AG04450 (cell line): ENCODE data around the gene RPL18. TPM values are rescaled to one million over a fixed set of nuclear protein-coding genes. Genes with fewer than 3 reads are reported as not detected.

Experiments used
- CTCF ChIA-PET: fragments of 300-600, 350-600 bp; formaldehyde crosslinking; extraction: SDS; loops from one replicate; lab custom pipeline; 2022; ENCODE audit warnings: antibody characterized with exemption, inconsistent platforms; lab: Charles Lee
- POLR2A ChIA-PET: fragments of 350-600 bp; formaldehyde crosslinking; extraction: SDS; loops from one replicate; lab custom pipeline; 2021; ENCODE audit warnings: antibody characterized with exemption, inconsistent platforms; lab: Yijun Ruan, JAX
- DNase-seq: peaks from one replicate; pipeline ENCODE4 v3.0.0-alpha.2; 2011; ENCODE audit warnings: low read depth, low spot score
- H3K27ac ChIP-seq: one replicate; pipeline ENCODE4 v1.5.1; 2012; ENCODE audit warnings: low read depth, low read length, control low read depth
- H3K27me3 ChIP-seq: one replicate; pipeline ENCODE4 v1.6.0; 2012; ENCODE audit warnings: low read length; ENCODE audit not compliant: control insufficient read depth, insufficient read depth
- H3K4me3 ChIP-seq: 2 replicates; pipeline ENCODE4 v1.5.1; 2011; ENCODE audit warnings: mild to moderate bottlenecking, low read depth, low read length, control low read depth
- H3K9me3 ChIP-seq: 2 replicates; pipeline ENCODE4 v1.5.1; 2012; ENCODE audit warnings: low read length; ENCODE audit not compliant: control insufficient read depth, insufficient read depth
- polyA plus RNA-seq: library from polyadenylated mRNA; depleted of rRNA; stranded (reverse); fragments of >200 nt; gene quantifications from 2 replicates; pipeline ENCODE4 v1.2.3, GENCODE V29; 2011
- TF ChIP-seq, protein P1 (sequence below): IDR thresholded peaks from 2 replicates; pipeline ENCODE4 v1.5.1; 2011; ENCODE audit warnings: low read depth, low read length, control low read depth, inconsistent platforms

RPL18 gene
- polyA plus RNA-seq, 1 experiment: 1,020 TPM

DNA sequence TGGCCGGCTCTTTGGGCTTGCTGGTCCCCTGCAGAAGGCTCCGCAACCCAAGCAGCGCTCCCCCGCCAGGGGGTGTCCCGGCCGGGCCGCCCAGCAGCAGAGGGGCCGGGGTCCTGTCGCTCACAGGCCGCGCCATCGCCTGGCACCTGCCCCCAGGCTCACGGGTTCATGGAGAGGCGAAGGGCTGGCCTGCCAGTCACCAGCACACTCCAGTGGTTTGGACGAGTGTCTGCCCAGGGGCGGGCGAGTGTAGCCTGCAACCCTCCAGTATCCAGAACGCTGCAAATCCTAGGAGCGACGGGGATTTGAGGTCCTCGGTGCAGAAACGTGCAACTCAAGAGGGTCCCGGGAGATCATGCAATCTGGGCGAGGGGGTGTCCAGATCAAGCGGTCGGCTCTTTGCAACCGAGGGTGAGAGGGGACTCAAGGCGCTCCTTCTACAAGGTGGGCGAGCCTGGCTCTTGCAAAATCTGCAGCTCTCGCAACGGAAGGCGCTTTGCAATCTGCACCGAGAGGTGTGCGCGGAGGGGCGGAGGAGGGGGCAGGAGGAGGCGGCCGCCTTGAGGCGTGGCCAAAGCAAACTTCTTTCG lies 18.0 kb upstream of the RPL18 start, which contains the start of gene DBP:
DBP (minus strand) TSS at position 521 of the 590 bp plus-strand sequence; CDS start at position 136, 385 bp downstream.
- Histone ChIP-seq H3K4me3 (peak within 1 kb of the TSS; percentile 66), H3K9me3 (peaks cover 5% of the 10 kb centered on the region; the same call in 1 of the 2 replicates), H3K27ac (peak within 1 kb of the TSS; percentile 74), H3K27me3 (no peaks in the 10 kb centered on the region)
- no peak for DNase-seq
- ChIA-PET POLR2A (interaction anchor here (0.6 to 1.3 kb wide), 4 partner anchors 9 to 891 kb away, joined by 3 to 7 read pairs (median 4); partner anchors contain the start of genes CA11, RCN3, RPL18 and SPHK2), CTCF (no interaction called here)
- TF ChIP-seq, protein P1, sequence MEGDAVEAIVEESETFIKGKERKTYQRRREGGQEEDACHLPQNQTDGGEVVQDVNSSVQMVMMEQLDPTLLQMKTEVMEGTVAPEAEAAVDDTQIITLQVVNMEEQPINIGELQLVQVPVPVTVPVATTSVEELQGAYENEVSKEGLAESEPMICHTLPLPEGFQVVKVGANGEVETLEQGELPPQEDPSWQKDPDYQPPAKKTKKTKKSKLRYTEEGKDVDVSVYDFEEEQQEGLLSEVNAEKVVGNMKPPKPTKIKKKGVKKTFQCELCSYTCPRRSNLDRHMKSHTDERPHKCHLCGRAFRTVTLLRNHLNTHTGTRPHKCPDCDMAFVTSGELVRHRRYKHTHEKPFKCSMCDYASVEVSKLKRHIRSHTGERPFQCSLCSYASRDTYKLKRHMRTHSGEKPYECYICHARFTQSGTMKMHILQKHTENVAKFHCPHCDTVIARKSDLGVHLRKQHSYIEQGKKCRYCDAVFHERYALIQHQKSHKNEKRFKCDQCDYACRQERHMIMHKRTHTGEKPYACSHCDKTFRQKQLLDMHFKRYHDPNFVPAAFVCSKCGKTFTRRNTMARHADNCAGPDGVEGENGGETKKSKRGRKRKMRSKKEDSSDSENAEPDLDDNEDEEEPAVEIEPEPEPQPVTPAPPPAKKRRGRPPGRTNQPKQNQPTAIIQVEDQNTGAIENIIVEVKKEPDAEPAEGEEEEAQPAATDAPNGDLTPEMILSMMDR: peak; percentile 14

DNA sequence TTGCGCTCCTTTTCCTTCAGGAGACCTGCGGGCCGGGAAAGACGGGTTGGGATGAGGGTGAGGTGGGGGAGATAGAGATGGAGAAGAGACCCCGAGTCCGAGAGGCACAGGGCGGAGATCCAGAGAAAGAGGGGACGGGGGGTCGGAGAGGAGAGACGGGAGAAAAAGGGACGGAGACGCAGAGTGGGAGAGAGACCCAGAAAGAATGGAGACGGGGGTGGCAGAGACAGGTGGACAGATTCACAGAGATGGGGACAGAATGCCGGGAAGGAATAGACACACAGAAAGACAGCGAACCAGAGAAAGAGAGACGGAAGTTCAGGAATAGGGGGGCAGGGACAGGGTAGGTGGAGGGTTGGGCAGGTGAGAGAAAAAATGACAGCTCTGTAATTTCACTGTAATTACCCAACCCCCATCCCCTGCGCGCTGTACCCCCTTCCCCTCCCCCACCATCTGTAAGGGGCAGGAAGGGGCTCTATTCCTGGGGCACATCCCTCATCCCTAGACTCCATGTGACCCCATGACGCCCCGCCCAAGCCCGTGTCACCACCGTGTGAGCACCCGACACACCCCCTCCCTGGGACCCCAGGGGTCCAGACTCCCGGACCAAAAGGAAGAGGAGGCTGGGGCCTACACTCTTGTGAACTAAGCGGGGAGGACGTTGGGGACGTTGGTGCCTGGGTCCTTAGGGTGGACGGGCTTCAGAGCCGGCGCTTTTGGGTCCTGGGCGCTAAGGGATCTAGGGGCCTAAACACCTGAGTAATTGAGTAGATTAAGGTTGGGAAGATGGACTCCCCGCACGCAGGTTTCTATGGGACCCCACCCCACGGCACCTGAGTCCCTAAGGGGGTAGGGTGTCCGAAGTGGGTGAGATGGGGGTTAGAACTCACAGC lies 17.2 kb upstream of the RPL18 start:
- H3K27me3 ChIP-seq: no peaks in the 10 kb centered on the region
- no peak for DNase-seq
- H3K27ac ChIP-seq: no peak overlapping the region
- peak overlapping the region; percentile 66 for H3K4me3 ChIP-seq
- peaks cover 5% of the 10 kb centered on the region; the same call in 1 of the 2 replicates for H3K9me3 ChIP-seq
- ChIA-PET CTCF (no interaction called here), POLR2A (interaction anchor here (0.6 to 1.3 kb wide), 4 partner anchors 9 to 891 kb away, joined by 3 to 7 read pairs (median 4); partner anchors contain the start of genes CA11, RCN3, RPL18 and SPHK2)
- TF ChIP-seq, protein P1: no peak

DNA sequence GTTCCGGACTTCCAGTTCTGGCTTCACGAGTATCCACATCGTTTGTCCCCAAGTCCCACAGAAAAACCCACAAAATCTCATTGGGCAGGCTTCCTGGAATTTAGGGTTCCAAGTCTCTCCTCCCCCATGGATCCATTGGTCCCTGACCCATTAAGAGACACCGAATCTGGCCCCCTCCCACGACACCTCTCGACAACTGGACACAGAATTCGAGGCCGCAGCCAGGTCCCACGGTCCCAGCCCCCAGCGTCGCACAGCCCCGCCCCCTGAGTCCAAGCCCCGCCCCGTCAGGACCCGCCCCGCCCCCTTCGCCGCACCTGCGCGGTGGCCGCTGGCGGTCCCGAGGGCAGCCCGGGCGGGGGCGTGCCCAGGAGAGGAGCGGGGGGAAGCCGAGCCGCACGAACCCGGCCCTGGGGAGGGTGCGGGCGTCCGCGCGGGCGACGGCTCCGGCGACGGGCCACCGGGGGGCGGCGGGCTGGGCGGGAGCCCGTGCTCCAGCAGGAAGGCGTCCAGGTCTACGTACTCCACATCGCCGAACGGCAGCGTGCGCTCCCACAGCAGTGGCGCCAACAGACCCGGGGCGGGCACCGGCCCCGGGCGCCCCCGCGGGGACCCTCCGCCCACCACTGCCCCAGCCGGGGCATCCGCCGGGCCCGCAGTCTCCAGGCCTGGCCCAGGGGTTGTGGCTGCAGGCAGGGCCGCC lies 16.4 kb upstream of the RPL18 start:
- DNase-seq: no peak
- peaks cover 5% of the 10 kb centered on the region; the same call in 1 of the 2 replicates for H3K9me3 ChIP-seq
- peak overlapping the region; percentile 66 for H3K4me3 ChIP-seq
- no peaks in the 10 kb centered on the region for H3K27me3 ChIP-seq
- H3K27ac ChIP-seq: no peak overlapping the region
- CTCF ChIA-PET: interaction anchor here (1.1 kb wide), 1 partner anchor 207 kb away, joined by 3 read pairs; no protein-coding TSS in a partner anchor
- TF ChIP-seq, protein P1: no peak
- POLR2A ChIA-PET: no interaction called here

DNA sequence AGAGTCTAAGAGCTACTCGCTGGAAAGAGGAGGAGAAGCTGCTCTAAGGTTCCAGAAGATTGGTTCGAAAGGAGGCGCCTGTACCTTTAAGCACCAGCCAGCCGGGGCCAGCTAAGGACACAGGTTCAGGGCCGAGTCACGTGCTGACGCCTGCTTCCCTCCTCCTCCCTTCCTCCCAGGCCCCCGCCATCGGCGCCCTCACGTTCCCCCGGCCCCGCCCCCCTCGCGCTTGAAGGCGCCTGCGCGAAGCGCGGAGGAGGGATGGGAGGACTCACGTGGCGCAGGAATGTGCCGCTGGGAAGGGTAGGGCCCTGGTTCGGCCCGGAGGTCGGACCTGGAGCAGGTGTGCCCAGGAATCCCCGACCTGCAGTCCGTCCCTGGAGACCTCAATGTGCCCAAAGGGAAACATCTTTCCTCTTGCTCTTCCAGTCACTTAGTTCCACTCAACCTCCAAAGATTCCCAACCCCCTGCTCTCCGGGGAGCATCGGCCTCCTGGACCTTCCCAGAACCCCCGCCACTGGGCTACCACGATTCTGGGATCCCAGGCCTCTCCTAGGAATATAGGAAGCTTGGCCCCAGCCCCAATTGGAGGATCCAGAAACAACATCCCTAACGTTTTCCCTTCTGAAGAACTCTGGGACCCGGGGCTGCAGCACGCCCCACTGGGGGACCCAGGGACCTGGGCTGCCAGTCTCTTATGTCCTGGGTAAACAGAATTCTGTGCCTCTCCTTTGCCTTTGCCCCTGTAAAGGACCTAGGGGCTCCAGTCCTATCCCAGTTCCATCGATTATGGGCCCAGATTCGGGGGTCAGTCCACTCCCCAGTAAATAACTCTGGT lies 15.7 kb upstream of the RPL18 start:
- peak; percentile 82 for DNase-seq
- peaks cover 7% of the 10 kb centered on the region; the same call in 1 of the 2 replicates for H3K9me3 ChIP-seq
- ChIA-PET POLR2A (interaction anchor here (1.0 to 1.6 kb wide), 3 partner anchors 11 to 16 kb away, joined by 3 to 9 read pairs (median 8); partner anchors contain the start of genes CA11, RPL18 and SPHK2), CTCF (interaction anchor here (0.8 to 1.1 kb wide), 5 partner anchors 11 to 208 kb away, joined by 3 to 7 read pairs (median 4); partner anchors contain the start of gene CA11)
- TF ChIP-seq, protein P1: no peak
- H3K4me3 ChIP-seq: peak overlapping the region; percentile 37
- no peaks in the 10 kb centered on the region for H3K27me3 ChIP-seq
- H3K27ac ChIP-seq: peak overlapping the region; percentile 75
